ENCODE results near the gene IL10RA.
"Not testable (repeated sequence)": the region's sequence is repeated elsewhere in the genome, so short reads cannot be mapped to it uniquely, and the experiment has no call there.

IL10RA gene

DNA sequence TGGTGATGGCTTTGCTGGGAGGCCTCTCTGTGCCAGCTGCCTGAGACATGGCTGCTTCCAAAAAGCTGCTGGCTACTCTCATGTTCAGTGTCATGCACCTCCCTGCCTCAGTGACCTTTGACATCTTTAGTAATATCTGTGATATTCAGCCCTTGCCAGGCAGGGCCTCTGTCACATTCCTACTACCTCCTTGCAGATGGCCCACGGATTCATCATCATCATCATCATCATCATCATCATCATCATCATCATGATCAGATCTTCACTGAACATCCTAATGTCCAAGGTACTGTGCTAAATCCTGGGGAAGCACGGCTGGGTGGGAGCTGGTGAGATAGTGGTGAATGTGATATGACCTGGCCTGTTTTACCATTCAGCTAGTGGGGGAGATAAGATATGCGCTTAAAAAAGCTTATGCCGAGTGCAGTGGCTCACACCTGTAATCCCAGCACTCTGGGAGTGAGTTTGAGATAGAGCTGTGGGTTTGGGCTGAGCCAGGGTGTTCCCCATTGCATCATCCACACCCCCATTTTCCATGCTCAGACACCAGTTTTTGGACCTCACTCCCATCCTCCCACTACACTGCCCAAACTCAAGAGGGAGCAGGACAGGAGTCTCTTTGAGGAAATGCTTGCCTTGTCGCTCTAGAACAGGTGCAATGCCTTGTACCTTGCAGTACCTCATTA lies 39.9 kb upstream of the IL10RA start:
- H4K20me1 ChIP-seq (ENCODE audit: insufficient read depth, low read length) = no peaks in the 10 kb centered on the region
- H3K4me2 ChIP-seq (ENCODE audit: low read length) = peak overlapping the region; percentile 29
- TF ChIP-seq, protein P1, sequence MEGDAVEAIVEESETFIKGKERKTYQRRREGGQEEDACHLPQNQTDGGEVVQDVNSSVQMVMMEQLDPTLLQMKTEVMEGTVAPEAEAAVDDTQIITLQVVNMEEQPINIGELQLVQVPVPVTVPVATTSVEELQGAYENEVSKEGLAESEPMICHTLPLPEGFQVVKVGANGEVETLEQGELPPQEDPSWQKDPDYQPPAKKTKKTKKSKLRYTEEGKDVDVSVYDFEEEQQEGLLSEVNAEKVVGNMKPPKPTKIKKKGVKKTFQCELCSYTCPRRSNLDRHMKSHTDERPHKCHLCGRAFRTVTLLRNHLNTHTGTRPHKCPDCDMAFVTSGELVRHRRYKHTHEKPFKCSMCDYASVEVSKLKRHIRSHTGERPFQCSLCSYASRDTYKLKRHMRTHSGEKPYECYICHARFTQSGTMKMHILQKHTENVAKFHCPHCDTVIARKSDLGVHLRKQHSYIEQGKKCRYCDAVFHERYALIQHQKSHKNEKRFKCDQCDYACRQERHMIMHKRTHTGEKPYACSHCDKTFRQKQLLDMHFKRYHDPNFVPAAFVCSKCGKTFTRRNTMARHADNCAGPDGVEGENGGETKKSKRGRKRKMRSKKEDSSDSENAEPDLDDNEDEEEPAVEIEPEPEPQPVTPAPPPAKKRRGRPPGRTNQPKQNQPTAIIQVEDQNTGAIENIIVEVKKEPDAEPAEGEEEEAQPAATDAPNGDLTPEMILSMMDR (IDR thresholded peaks at IDR 0.05; ENCODE audit: low read depth, low read length) = no peak
- TF ChIP-seq EZH2phosphoT487 (IDR thresholded peaks at IDR 0.05; ENCODE audit: low read depth) = no peak
- peaks cover under 1% of the 10 kb centered on the region; the same call in 1 of the 2 replicates for H3K79me2 ChIP-seq (ENCODE audit: low read length)
- peaks cover 78% of the 10 kb centered on the region for H3K4me1 ChIP-seq (ENCODE audit: low read length)
- H3K4me3 ChIP-seq (ENCODE audit: low read length) = no peak overlapping the region
- H3K9ac ChIP-seq (ENCODE audit: low read length) = peak overlapping the region; percentile 18; the same call in 1 of the 2 replicates
- H3K27ac ChIP-seq (ENCODE audit: low read length) = peak overlapping the region; percentile 83
- peaks cover 12% of the 10 kb centered on the region for H3K36me3 ChIP-seq (replicated peaks; ENCODE audit: low read depth, low read length)
- no peak overlapping the region for H2AFZ ChIP-seq (ENCODE audit: low read depth, low read length)
- peaks cover 6% of the 10 kb centered on the region for H3K9me3 ChIP-seq (ENCODE audit: insufficient read depth, low read length)
- no peaks in the 10 kb centered on the region for H3K27me3 ChIP-seq (ENCODE audit: low read depth, low read length)

DNA sequence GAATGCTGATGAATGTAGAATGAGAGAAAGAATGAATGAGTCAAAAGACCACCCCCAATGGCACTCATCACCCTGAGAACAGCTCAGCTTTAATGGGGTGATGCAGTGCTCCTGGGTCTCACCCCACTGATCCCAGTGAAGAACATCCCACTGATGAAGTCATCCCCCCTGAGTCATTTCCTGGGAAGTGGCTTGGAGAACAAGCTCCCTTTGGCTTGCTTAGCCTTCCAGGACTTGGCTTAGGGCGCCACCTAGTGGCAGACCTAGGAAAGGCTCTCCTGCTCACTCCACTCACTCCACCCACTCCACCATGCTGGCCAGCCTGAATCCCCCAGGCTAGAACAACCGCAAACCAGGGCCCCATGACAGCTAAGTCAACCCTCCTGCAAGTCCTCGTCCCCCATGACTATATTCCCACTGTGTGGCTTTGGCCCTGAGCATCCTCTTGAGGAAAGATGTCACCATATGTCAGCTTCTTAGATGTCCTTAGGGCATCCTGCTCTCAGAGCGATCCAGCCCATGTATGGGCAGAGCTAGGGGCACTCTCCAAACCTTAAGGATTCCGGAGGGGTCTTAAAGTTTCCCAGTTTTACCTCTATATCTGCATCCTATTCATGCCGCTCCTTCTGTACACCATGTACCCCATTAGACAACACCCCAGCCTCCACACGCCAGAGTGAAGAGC lies 39.2 kb upstream of the IL10RA start:
- Histone ChIP-seq H3K9ac (ENCODE audit: low read length) (peak overlapping the region; percentile 37; the same call in 1 of the 2 replicates), H3K27me3 (ENCODE audit: low read depth, low read length) (no peaks in the 10 kb centered on the region), H3K36me3 (replicated peaks; ENCODE audit: low read depth, low read length) (peaks cover 12% of the 10 kb centered on the region), H3K27ac (ENCODE audit: low read length) (peak overlapping the region; percentile 99), H2AFZ (ENCODE audit: low read depth, low read length) (peak overlapping the region; percentile 27; the same call in 1 of the 2 replicates), H3K4me3 (ENCODE audit: low read length) (no peak overlapping the region), H3K4me1 (ENCODE audit: low read length) (peaks cover 85% of the 10 kb centered on the region), H3K9me3 (ENCODE audit: insufficient read depth, low read length) (peaks cover 6% of the 10 kb centered on the region), H3K79me2 (ENCODE audit: low read length) (peaks cover 7% of the 10 kb centered on the region), H4K20me1 (ENCODE audit: insufficient read depth, low read length) (no peaks in the 10 kb centered on the region), H3K4me2 (ENCODE audit: low read length) (peak overlapping the region; percentile 29)
- TF ChIP-seq, protein P1 (IDR thresholded peaks at IDR 0.05; ENCODE audit: low read depth, low read length) = peak; percentile 96
- TF ChIP-seq EZH2phosphoT487 (IDR thresholded peaks at IDR 0.05; ENCODE audit: low read depth) = no peak

DNA sequence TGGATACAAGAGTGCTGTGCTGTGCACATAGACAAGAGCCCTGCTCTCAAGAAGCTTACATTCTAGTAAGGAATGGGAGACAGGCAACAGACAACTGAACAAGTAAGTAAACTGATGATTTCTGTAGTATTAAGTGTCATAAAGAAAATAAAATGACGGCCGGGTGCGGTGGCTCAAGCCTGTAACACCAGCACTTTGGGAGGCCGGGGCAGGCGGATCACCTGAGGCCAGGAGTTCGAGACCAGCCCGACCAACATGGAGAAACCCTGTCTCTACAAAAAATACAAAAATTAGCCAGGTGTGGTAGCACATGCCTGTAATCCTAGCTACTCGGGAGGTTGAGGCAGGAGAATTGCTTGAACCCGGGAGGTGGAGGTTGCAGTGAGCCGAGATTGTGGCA lies 38.4 kb upstream of the IL10RA start:
- peak overlapping the region; percentile 99 for H3K27ac ChIP-seq (ENCODE audit: low read length)
- not testable (repeated sequence) for H3K27me3 ChIP-seq (ENCODE audit: low read depth, low read length); H4K20me1 ChIP-seq (ENCODE audit: insufficient read depth, low read length); H2AFZ ChIP-seq (ENCODE audit: low read depth, low read length); H3K79me2 ChIP-seq (ENCODE audit: low read length); H3K9me3 ChIP-seq (ENCODE audit: insufficient read depth, low read length); H3K4me3 ChIP-seq (ENCODE audit: low read length); H3K4me2 ChIP-seq (ENCODE audit: low read length); H3K36me3 ChIP-seq (replicated peaks; ENCODE audit: low read depth, low read length)
- peaks cover 93% of the 10 kb centered on the region for H3K4me1 ChIP-seq (ENCODE audit: low read length)
- H3K9ac ChIP-seq (ENCODE audit: low read length) = peak overlapping the region; percentile 37; the same call in 1 of the 2 replicates

DNA sequence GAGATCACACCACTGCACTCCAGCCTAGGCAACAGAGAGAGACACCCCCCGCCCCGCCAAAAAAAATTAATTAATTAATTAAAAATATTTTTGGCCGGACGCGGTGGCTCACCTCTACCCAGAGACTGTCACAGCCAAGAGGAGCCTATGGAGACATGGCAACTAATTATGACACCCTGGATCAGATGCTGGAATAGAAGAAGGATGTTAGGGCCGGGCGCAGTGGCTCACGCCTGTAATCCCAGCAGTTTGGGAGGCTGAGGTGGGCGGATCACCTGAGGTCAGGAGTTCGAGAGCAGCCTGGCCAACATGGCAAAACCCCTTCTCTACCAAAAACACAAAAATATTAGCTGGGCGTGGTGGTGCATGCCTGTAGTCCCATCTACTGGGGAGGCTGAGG lies 37.7 kb upstream of the IL10RA start:
- H3K36me3 ChIP-seq (replicated peaks; ENCODE audit: low read depth, low read length); H4K20me1 ChIP-seq (ENCODE audit: insufficient read depth, low read length); H3K9me3 ChIP-seq (ENCODE audit: insufficient read depth, low read length); H3K27me3 ChIP-seq (ENCODE audit: low read depth, low read length); H3K4me3 ChIP-seq (ENCODE audit: low read length); H3K79me2 ChIP-seq (ENCODE audit: low read length); H2AFZ ChIP-seq (ENCODE audit: low read depth, low read length): not testable (repeated sequence)
- Histone ChIP-seq H3K9ac (ENCODE audit: low read length) (peak overlapping the region; percentile 85), H3K4me2 (ENCODE audit: low read length) (peak overlapping the region; percentile 76), H3K4me1 (ENCODE audit: low read length) (peaks cover 99% of the 10 kb centered on the region), H3K27ac (ENCODE audit: low read length) (peak overlapping the region; percentile 99)

DNA sequence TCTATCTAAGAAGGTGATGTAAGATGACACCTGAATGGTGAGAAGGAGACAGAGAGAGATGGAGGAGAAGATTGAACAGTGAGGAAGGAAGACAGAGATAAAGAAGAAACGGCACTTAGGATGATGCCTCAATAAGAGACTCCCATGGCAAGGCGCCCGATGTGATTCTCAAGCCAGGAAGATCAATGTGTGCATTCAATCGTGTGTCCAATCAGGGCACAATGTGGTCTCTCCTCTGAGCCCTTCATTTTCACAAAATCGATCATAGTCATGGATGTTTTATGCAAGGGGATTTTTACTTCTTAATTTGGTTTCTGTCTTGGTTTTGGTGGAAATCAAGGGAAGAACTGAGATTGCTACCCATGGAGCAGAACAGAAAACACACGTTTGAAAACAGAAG lies 37.1 kb upstream of the IL10RA start:
- H3K27ac ChIP-seq (ENCODE audit: low read length) = peak overlapping the region; percentile 99
- peaks cover 99% of the 10 kb centered on the region for H3K4me1 ChIP-seq (ENCODE audit: low read length)
- peak overlapping the region; percentile 57 for H3K4me3 ChIP-seq (ENCODE audit: low read length)
- peak overlapping the region; percentile 76 for H3K4me2 ChIP-seq (ENCODE audit: low read length)
- H3K36me3 ChIP-seq (replicated peaks; ENCODE audit: low read depth, low read length) = no peaks in the 10 kb centered on the region
- TF ChIP-seq EZH2phosphoT487 (IDR thresholded peaks at IDR 0.05; ENCODE audit: low read depth) = no peak
- TF ChIP-seq, protein P1 (IDR thresholded peaks at IDR 0.05; ENCODE audit: low read depth, low read length) = no peak
- H3K9me3 ChIP-seq (ENCODE audit: insufficient read depth, low read length) = no peaks in the 10 kb centered on the region
- H3K9ac ChIP-seq (ENCODE audit: low read length) = peak overlapping the region; percentile 85
- no peaks in the 10 kb centered on the region for H3K27me3 ChIP-seq (ENCODE audit: low read depth, low read length)
- peaks cover 8% of the 10 kb centered on the region for H3K79me2 ChIP-seq (ENCODE audit: low read length)
- H2AFZ ChIP-seq (ENCODE audit: low read depth, low read length) = no peak overlapping the region
- no peaks in the 10 kb centered on the region for H4K20me1 ChIP-seq (ENCODE audit: insufficient read depth, low read length)

Data from OCI-LY3 (cell line).